ENCODE measurements around the gene MOCS1. TPM values are rescaled to one million over a fixed set of nuclear protein-coding genes. Genes with fewer than 3 reads are reported as not detected.

Gene MOCS1
- total RNA-seq, 1 donor from 2014 or later, result 9.9 TPM

DNA sequence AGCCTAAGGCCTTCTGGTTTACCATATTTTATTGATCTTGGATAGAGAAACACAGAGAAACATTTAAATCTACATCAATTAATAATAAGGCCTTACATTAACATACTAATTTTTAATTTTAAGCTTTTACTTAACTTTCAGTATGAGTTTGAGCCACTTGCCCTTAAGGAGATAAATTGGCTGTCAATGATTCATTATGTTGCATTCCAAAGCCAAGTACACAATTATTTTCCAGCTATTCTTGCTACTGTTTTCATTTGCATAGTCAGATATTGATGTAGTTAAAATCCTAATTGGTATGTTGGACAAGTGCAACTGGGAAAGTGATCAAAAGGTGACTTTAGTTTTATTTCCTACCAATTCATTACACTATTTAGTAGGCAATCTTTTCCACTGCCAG lies 58.2 kb downstream of the MOCS1 start:
- Mint-ChIP-seq H3K4me3 (ENCODE audit: unreplicated experiment) (no peak overlapping the region), H3K9me3 (ENCODE audit: unreplicated experiment) (no peaks in the 10 kb centered on the region), H3K27me3 (ENCODE audit: unreplicated experiment) (peaks cover 5% of the 10 kb centered on the region), H3K36me3 (ENCODE audit: unreplicated experiment) (no peaks in the 10 kb centered on the region), H3K4me1 (ENCODE audit: low read depth, unreplicated experiment) (no peaks in the 10 kb centered on the region), H3K27ac (ENCODE audit: unreplicated experiment) (no peak overlapping the region)
- TF ChIP-seq, protein P1, sequence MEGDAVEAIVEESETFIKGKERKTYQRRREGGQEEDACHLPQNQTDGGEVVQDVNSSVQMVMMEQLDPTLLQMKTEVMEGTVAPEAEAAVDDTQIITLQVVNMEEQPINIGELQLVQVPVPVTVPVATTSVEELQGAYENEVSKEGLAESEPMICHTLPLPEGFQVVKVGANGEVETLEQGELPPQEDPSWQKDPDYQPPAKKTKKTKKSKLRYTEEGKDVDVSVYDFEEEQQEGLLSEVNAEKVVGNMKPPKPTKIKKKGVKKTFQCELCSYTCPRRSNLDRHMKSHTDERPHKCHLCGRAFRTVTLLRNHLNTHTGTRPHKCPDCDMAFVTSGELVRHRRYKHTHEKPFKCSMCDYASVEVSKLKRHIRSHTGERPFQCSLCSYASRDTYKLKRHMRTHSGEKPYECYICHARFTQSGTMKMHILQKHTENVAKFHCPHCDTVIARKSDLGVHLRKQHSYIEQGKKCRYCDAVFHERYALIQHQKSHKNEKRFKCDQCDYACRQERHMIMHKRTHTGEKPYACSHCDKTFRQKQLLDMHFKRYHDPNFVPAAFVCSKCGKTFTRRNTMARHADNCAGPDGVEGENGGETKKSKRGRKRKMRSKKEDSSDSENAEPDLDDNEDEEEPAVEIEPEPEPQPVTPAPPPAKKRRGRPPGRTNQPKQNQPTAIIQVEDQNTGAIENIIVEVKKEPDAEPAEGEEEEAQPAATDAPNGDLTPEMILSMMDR (IDR thresholded peaks at IDR 0.05; ENCODE audit: partially characterized antibody, unreplicated experiment), result no peak
- DNase-seq, result no peak

DNA sequence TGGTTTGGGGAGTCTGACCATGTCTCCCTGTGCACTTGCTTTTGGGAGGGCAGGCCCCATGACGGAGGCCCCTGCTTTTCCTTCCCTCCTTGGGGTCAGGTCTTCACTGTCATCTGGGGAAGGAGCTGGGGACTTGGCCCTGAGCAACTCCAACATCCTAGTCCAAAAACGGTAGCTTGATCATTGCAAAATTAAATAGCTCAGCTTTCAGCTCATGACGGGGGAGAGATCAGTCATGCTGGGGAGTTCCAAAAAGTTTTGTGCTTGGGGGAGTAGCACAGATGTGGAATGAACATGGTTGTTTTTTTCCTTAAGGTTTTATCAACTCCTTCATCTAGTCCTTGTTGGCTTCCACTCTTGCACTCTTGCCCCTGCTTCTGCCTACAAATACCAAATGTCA lies 60.8 kb downstream of the MOCS1 start:
- Mint-ChIP-seq H3K27ac (ENCODE audit: unreplicated experiment) (no peak overlapping the region), H3K4me3 (ENCODE audit: unreplicated experiment) (no peak overlapping the region), H3K27me3 (ENCODE audit: unreplicated experiment) (peaks cover 7% of the 10 kb centered on the region), H3K36me3 (ENCODE audit: unreplicated experiment) (no peaks in the 10 kb centered on the region), H3K9me3 (ENCODE audit: unreplicated experiment) (peaks cover under 1% of the 10 kb centered on the region), H3K4me1 (ENCODE audit: low read depth, unreplicated experiment) (no peaks in the 10 kb centered on the region)
- no peak for DNase-seq
- TF ChIP-seq, protein P1 (IDR thresholded peaks at IDR 0.05; ENCODE audit: partially characterized antibody, unreplicated experiment), result no peak

DNA sequence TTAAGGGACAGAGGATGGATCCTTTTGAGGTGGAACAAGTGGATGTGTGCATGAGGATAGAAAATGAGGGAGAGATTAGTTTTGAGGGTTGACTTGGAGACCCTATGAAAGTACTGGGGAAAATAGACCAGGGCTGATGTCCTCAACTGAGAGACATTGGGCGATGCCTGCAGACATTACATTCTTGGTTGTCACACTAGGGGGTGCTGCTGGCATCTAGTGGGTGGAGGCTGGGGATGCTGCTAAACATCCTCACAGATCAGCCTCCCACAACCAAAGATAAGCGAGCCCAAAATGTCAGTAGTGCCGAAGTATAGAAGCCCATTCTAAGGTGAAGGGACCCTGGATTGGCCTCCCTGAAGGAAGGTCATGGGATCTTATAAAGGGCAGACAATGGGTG lies 63.3 kb downstream of the MOCS1 start:
- H3K9me3 Mint-ChIP-seq (ENCODE audit: unreplicated experiment), result peaks cover 1% of the 10 kb centered on the region
- H3K36me3 Mint-ChIP-seq (ENCODE audit: unreplicated experiment), result no peaks in the 10 kb centered on the region
- no peak overlapping the region for H3K27ac Mint-ChIP-seq (ENCODE audit: unreplicated experiment)
- DNase-seq, result no peak
- TF ChIP-seq, protein P1 (IDR thresholded peaks at IDR 0.05; ENCODE audit: partially characterized antibody, unreplicated experiment), result no peak
- no peaks in the 10 kb centered on the region for H3K4me1 Mint-ChIP-seq (ENCODE audit: low read depth, unreplicated experiment)
- H3K27me3 Mint-ChIP-seq (ENCODE audit: unreplicated experiment), result peaks cover 7% of the 10 kb centered on the region
- H3K4me3 Mint-ChIP-seq (ENCODE audit: unreplicated experiment), result no peak overlapping the region

DNA sequence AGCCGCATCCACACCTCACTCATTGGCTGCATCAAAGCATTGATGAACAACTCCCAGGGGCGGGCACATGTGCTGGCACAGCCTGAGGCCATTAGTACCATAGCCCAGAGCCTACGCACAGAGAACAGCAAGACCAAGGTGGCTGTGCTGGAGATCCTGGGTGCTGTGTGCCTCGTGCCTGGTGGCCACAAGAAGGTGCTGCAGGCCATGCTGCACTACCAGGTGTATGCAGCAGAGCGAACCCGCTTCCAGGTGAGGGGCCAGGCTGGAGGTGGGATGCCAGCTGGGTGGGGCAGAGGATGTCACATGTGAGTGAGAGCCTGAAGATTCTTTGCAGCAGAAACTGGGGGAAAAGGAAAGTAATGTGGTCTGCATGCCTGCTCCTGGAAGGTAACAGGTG lies 66.7 kb downstream of the MOCS1 start:
- peaks cover 2% of the 10 kb centered on the region for H3K27me3 Mint-ChIP-seq (ENCODE audit: unreplicated experiment)
- no peak overlapping the region for H3K4me3 Mint-ChIP-seq (ENCODE audit: unreplicated experiment)
- H3K4me1 Mint-ChIP-seq (ENCODE audit: low read depth, unreplicated experiment), result no peaks in the 10 kb centered on the region
- H3K9me3 Mint-ChIP-seq (ENCODE audit: unreplicated experiment), result peaks cover 1% of the 10 kb centered on the region
- no peak for DNase-seq
- H3K36me3 Mint-ChIP-seq (ENCODE audit: unreplicated experiment), result no peaks in the 10 kb centered on the region
- no peak overlapping the region for H3K27ac Mint-ChIP-seq (ENCODE audit: unreplicated experiment)
- TF ChIP-seq, protein P1 (IDR thresholded peaks at IDR 0.05; ENCODE audit: partially characterized antibody, unreplicated experiment), result no peak

DNA sequence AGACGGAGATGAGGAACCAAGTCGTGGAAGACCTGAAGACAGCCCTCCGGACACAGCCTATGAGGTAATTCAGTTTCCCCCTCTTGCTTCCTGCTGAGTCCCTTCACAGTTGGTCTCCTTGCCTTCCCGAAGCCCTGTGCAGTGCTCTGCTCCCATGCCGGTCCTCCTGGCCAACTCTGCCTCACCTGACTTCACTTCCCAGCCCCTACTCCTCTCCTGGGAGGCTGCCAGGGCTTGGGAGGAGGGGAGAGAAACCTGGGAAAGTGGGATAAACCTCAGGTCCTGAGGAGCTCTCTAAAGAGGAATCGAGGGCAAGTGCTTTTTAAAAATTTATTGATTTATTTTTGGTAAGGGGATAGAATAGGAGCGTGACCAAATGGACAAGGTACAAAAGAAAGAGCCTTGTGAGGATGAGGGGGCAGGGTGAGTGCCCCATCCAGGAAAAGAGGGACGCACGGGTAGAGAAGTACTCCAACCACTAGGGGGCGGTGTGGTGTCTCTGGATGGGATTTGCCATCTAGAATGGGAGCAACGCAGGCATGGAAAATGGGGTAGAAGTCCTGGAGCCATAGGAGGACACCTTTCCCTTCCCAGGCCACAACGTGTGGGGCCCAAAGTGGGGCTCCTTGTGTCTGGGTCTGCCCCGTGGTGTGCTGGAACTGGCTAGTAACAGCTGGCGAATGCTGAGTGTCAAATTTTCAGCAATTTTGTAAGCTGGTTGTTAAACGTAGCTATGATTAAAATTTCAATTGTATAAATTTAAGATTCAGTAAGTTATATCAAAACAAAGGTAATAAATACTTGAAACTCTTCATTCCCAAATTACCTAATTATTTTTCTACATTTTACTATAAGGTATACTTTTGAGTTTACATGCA lies 69.0 kb downstream of the MOCS1 start:
- TF ChIP-seq, protein P1 (IDR thresholded peaks at IDR 0.05; ENCODE audit: partially characterized antibody, unreplicated experiment), result peak; percentile 81

More for the DNA sequence above, 69.0 kb downstream of the MOCS1 start:
- H3K27ac Mint-ChIP-seq (ENCODE audit: unreplicated experiment), result no peak overlapping the region
- peaks cover 2% of the 10 kb centered on the region for H3K27me3 Mint-ChIP-seq (ENCODE audit: unreplicated experiment)
- H3K4me3 Mint-ChIP-seq (ENCODE audit: unreplicated experiment), result no peak overlapping the region
- no peaks in the 10 kb centered on the region for H3K36me3 Mint-ChIP-seq (ENCODE audit: unreplicated experiment)
- H3K4me1 Mint-ChIP-seq (ENCODE audit: low read depth, unreplicated experiment), result no peaks in the 10 kb centered on the region
- peak; percentile 77 for DNase-seq
- peaks cover 1% of the 10 kb centered on the region for H3K9me3 Mint-ChIP-seq (ENCODE audit: unreplicated experiment)
